Breast epithelium (tissue), 3 donors: ENCODE data around the gene BBLN.

Source experiments
- POLR2A ChIP-seq: fragments of 450-650 bp; IDR thresholded peaks from one replicate; pipeline ENCODE4 v1.6.1; 2016; ENCODE audit warnings: antibody characterized with exemption, mild to moderate bottlenecking, moderate library complexity
- POLR2AphosphoS5 ChIP-seq, 3 donors: sonication (generic); formaldehyde crosslinking; IDR thresholded peaks; one replicate each; pipeline ENCODE4 v1.6.1; 2017; ENCODE audit warnings: antibody characterized with exemption in 3 of 3

DNA sequence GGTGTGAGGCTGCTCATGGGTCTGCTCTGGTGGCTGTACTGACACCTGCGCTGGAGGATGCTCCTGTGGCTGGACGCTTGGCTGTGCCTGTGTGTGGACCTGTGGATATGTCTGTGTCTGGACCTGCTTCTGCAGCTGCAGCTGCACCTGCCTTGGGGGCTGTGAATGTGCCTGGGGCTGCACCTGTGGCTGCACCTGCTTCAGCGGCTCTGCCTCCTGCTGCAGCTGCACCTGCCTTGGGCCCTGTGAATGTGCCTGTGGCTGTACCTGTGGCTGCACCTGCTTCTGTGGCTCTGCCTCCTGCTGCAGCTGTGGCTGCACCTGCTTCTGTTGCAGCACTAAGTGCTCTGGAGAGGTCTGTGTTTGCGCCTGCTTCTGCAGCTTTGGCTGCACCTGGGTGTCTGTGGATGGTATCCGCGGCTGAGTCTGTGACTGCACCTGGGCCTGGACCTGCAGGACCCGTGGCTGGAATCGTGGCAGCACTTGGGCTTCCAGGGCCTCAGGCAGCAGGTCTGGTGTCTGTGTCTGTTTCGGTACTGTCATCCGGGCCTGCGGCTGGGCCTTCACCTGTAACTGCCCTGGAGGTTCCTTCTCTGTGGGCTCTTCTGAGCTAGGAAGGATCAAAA, 18.9 kb downstream of the BBLN start:
- TF ChIP-seq POLR2AphosphoS5 (IDR thresholded peaks at IDR 0.05) (no peak), POLR2A (no peak)
